HepG2 (cell line): ENCODE data around the gene EFEMP2. TPM values are rescaled to one million over a fixed set of nuclear protein-coding genes. Genes with fewer than 3 reads are reported as not detected.

Experiments
- ATAC-seq: fragments of 200-7000 bp; cut with Tn5 transposase; 3 replicates; pipeline ENCODE4 v1.9.1; 2020; ENCODE audit warnings: mild to moderate bottlenecking, moderate library complexity
- BruUV-seq: library from RNA; stranded (reverse); fragments of 400-500 nt; replicated peaks from 2 replicates; lab custom pipeline; 2021; lab: Mats Ljungman, UMichigan
- CTCF ChIA-PET: fragments of 300-600 bp; formaldehyde crosslinking; extraction: SDS; loops from one replicate; lab custom pipeline; 2021; ENCODE audit warnings: low total read pairs, inconsistent platforms, low intra/inter-chr PET ratio; lab: Yijun Ruan, JAX
- POLR2A ChIA-PET: fragments of 350-600 bp; sonication (Branson Sonifier 250); formaldehyde crosslinking; loops from one replicate; lab custom pipeline; 2020; ENCODE audit warnings: antibody characterized with exemption, inconsistent platforms; lab: Yijun Ruan, JAX
- DNase-seq: peaks from one replicate; pipeline ENCODE4 v3.0.0-alpha.2; 2015; ENCODE audit warnings: low spot score
- FAIRE-seq: peaks from 3 replicates; lab custom pipeline; 2011; peaks lifted over from hg19 to GRCh38; lab: Jason Lieb, UNC
- H2AFZ ChIP-seq: one replicate; pipeline ENCODE4 v1.6.1; 2011; ENCODE audit warnings: low read length, inconsistent platforms
- H3K27ac ChIP-seq: fragments of 300-600 bp; 3 replicates; pipeline ENCODE4 v1.8.0; 2011; ENCODE audit warnings: mixed run types, mild to moderate bottlenecking, mixed read lengths, low read length, inconsistent platforms; ENCODE audit not compliant: insufficient read depth; ENCODE audit errors: extremely low read length
- H3K27me3 ChIP-seq, 2 experiments: fragments of 200-600 bp in 1 of 2; 2 replicates in 1 of 2; 3 replicates in 1 of 2; pipeline versions ENCODE4 v1.6.0 to v1.8.0; 2011; ENCODE audit warnings: low read length in 2 of 2, mild to moderate bottlenecking in 2 of 2, moderate library complexity in 2 of 2, inconsistent platforms in 1 of 2; ENCODE audit not compliant: insufficient read depth in 2 of 2, control insufficient read depth in 1 of 2
- H3K36me3 ChIP-seq, 2 experiments: fragments of 200-600 bp in 1 of 2; replicated peaks in 1 of 2; 2 replicates in 1 of 2; 3 replicates in 1 of 2; pipeline versions ENCODE4 v1.5.1 to v1.8.0; 2011; ENCODE audit warnings: low read length in 2 of 2, inconsistent platforms in 1 of 2; ENCODE audit not compliant: insufficient read depth in 2 of 2, control insufficient read depth in 1 of 2
- H3K4me1 ChIP-seq: 2 replicates; pipeline ENCODE4 v1.5.1; 2012; ENCODE audit warnings: low read length, inconsistent platforms; ENCODE audit not compliant: insufficient read depth
- H3K4me2 ChIP-seq: 2 replicates; pipeline ENCODE4 v1.6.0; 2011; ENCODE audit warnings: low read depth, low read length, inconsistent platforms
- H3K4me3 ChIP-seq, 3 experiments: fragments of 200-600 bp in 1 of 3; sonication (generic), shearing (Covaris generic) in 1 of 3; replicated peaks in 1 of 3; 2 replicates each; pipeline ENCODE4 v1.5.1; 2011 to 2016; ENCODE audit warnings: low read length in 3 of 3, inconsistent platforms in 2 of 3, low read depth in 2 of 3, mild to moderate bottlenecking in 2 of 3, control low read depth in 1 of 3, mixed read lengths in 1 of 3; ENCODE audit not compliant: insufficient read depth in 1 of 3
- H3K79me2 ChIP-seq: one replicate; pipeline ENCODE4 v1.6.1; 2011; ENCODE audit warnings: low read length, inconsistent platforms; ENCODE audit not compliant: insufficient read depth
- H3K9ac ChIP-seq: 2 replicates; pipeline ENCODE4 v1.6.0; 2011; ENCODE audit warnings: mild to moderate bottlenecking, low read depth, low read length, inconsistent platforms; ENCODE audit not compliant: insufficient read depth
- H3K9me3 ChIP-seq: 2 replicates; pipeline ENCODE4 v1.5.1; 2012; ENCODE audit warnings: mild to moderate bottlenecking, low read length
- H4K20me1 ChIP-seq: 2 replicates; pipeline ENCODE4 v1.6.0; 2011; ENCODE audit warnings: inconsistent platforms, mild to moderate bottlenecking, low read length, moderate library complexity; ENCODE audit not compliant: insufficient read depth
- AKNA ChIP-seq: sonication (generic); formaldehyde crosslinking; IDR thresholded peaks from 2 replicates; pipeline ENCODE4 v1.4.0; 2020; ENCODE audit warnings: missing genetic modification reagents, borderline replicate concordance
- DNMT1 ChIP-seq: sonication (generic); formaldehyde crosslinking; IDR thresholded peaks from 2 replicates; pipeline ENCODE4 v1.5.1; 2020; ENCODE audit warnings: mild to moderate bottlenecking, missing genetic modification reagents
- HMGA1 ChIP-seq: sonication (generic); formaldehyde crosslinking; conservative IDR thresholded peaks from 2 replicates; pipeline ENCODE4 v1.4.0; 2020; ENCODE audit warnings: missing genetic modification reagents
- ZBTB39 ChIP-seq: sonication (generic); formaldehyde crosslinking; IDR thresholded peaks from 2 replicates; pipeline ENCODE4 v1.5.0; 2020; ENCODE audit warnings: missing genetic modification reagents
- WGBS: methylation state at CpG from one replicate; pipeline ENCODE4 v1.1.6; 2017; ENCODE audit warnings: low lambda C conversion rate; 5-methylcytosine and 5-hydroxymethylcytosine counted together
- in situ Hi-C: cut with HindIII; loops from 2 replicates; pipeline ENCODE4 v1.10.0; 2017; ENCODE audit warnings: low pct_unique_long_range_greater_than_20kb; ENCODE audit not compliant: extremely low pct_ligation_motif_present
- intact Hi-C: fragments of 100-400 bp; cut with micrococcal nuclease; formaldehyde crosslinking; loops from one replicate; pipeline ENCODE4 v1.10.0; 2022; ENCODE audit not compliant: unreplicated experiment
- polyA plus RNA-seq, 8 experiments: library from polyadenylated mRNA; depleted of rRNA in 3 of 8; stranded (reverse) in 7 of 8; unstranded in 1 of 8; fragments of >200 nt; fragmentation: Illumina TruSeq in 4 of 8; extraction: Trizol in 4 of 8; gene quantifications; 2 replicates each; pipeline versions ENCODE4 v1.2.1 to v1.2.3, GENCODE V29; 2011 to 2016; ENCODE audit warnings: low read depth in 4 of 8, missing spikeins in 1 of 8, mixed read lengths in 1 of 8; ENCODE audit not compliant: insufficient read depth in 1 of 8
- total RNA-seq, 5 experiments: library from RNA; depleted of rRNA; stranded (reverse); fragments of >200 nt; fragmentation: Illumina TruSeq; extraction: Trizol; gene quantifications; 2 replicates each; pipeline ENCODE4 v1.2.3, GENCODE V29; 2016; ENCODE audit warnings: low read depth in 1 of 5

EFEMP2 gene
- total and polyA plus RNA-seq, 2 of the 13 experiments (the other 11 are each of a cell fraction or from before 2014, with no cell fraction given): 7.4 to 29.7 TPM

GRCh38 chr11:65886826-65887722, 14.5 kb upstream of the EFEMP2 start:
- no TSS peak for BruUV-seq
- H3K9me3 ChIP-seq: no peaks in the 10 kb centered on the region
- no peak for FAIRE-seq
- 81% methylated on average over 14 of the region's 14 CpGs for WGBS
- peaks cover 4 to 19% of the 10 kb centered on the region in 2 experiments; a peak in 4 of 5 replicates for H3K36me3 ChIP-seq
- peak overlapping the region; percentile 74 to 91 (median 87); a peak in 5 of 6 replicates for H3K4me3 ChIP-seq
- H3K4me2 ChIP-seq: peak overlapping the region; percentile 96
- H3K4me1 ChIP-seq: peaks cover 60% of the 10 kb centered on the region
- H3K79me2 ChIP-seq: peaks cover 5% of the 10 kb centered on the region
- intact Hi-C loops: loop anchor here (5.0 kb wide), 1 partner anchor 45 kb away; no protein-coding TSS in a partner anchor
- ChIA-PET POLR2A (interaction anchor here (1.2 to 7.6 kb wide), 12 partner anchors 10 to 175 kb away, joined by 3 to 95 read pairs (median 8); partner anchors contain the start of genes BANF1, C11orf68, CFL1 and EIF1AD), CTCF (interaction anchor here (0.6 to 6.9 kb wide), 3 partner anchors 102 to 417 kb away, joined by 3 to 63 read pairs (median 4); no protein-coding TSS in a partner anchor)
- DNase-seq: no peak
- ATAC-seq: no peak
- peak overlapping the region; percentile 70 for H3K9ac ChIP-seq
- no peaks in the 10 kb centered on the region for H4K20me1 ChIP-seq
- in situ Hi-C loops: no loop called here
- TF ChIP-seq HMGA1 (CRISPR knock-in tag) (no peak), ZBTB39 (CRISPR knock-in tag) (no peak), DNMT1 (CRISPR knock-in tag) (no peak), AKNA (CRISPR knock-in tag) (no peak)
- H2AFZ ChIP-seq: no peak overlapping the region
- H3K27me3 ChIP-seq: no peaks in the 10 kb centered on the region; a peak in 1 of 5 replicates
- H3K27ac ChIP-seq: no peak overlapping the region
